Astrocyte of the cerebellum (primary cell): Measurements from ENCODE around the gene CAPN5.
"Not testable (repeated sequence)": the region's sequence is repeated elsewhere in the genome, so short reads cannot be mapped to it uniquely, and the experiment has no call there.

ENCODE experiments used
- DNase-seq: peaks from one replicate; pipeline ENCODE4 v3.0.0-alpha.2; 2011; ENCODE audit warnings: low read depth
- H3K4me3 ChIP-seq: 2 replicates; pipeline ENCODE4 v1.5.1; 2011; ENCODE audit warnings: mild to moderate bottlenecking, low read depth, low read length, moderate library complexity
- CTCF ChIP-seq: IDR thresholded peaks from 2 replicates; pipeline ENCODE4 v1.5.1; 2012; ENCODE audit warnings: low read length, low read depth, moderate library complexity, mild to moderate bottlenecking; ENCODE audit errors: missing control alignments
- in situ Hi-C: cut with HindIII; loops from 2 replicates; pipeline ENCODE4 v1.10.0; 2017; ENCODE audit warnings: low sequenced_read_pairs

CAPN5 gene

GRCh38 chr11:77040889-77041288 is 25.9 kb upstream of the CAPN5 start:
- no peak for DNase-seq
- in situ Hi-C loops, result no loop called here
- no peak for TF ChIP-seq CTCF
- H3K4me3 ChIP-seq, result no peak overlapping the region

GRCh38 chr11:77042111-77042726 is 24.6 kb upstream of the CAPN5 start:
- no peak for TF ChIP-seq CTCF
- H3K4me3 ChIP-seq, result no peak overlapping the region
- in situ Hi-C loops, result no loop called here
- no peak for DNase-seq

- no peak for DNase-seq
- in situ Hi-C loops, result no loop called here
- TF ChIP-seq CTCF, result no peak
- H3K4me3 ChIP-seq, result no peak overlapping the region
These were observed 22.4 kb upstream of the CAPN5 start for GRCh38 chr11:77044356-77044755.

GRCh38 chr11:77044886-77045285 is 21.9 kb upstream of the CAPN5 start:
- H3K4me3 ChIP-seq, result no peak overlapping the region
- DNase-seq, result no peak
- in situ Hi-C loops, result no loop called here
- TF ChIP-seq CTCF, result no peak

- in situ Hi-C loops, result no loop called here
- H3K4me3 ChIP-seq, result no peak overlapping the region
- TF ChIP-seq CTCF, result peak; percentile 84
- DNase-seq, result no peak
These were observed 20.7 kb upstream of the CAPN5 start for GRCh38 chr11:77046060-77046501.

GRCh38 chr11:77047007-77047927 is 19.5 kb upstream of the CAPN5 start:
- peak; percentile 92 for DNase-seq
- H3K4me3 ChIP-seq, result peak overlapping the region; percentile 40
- in situ Hi-C loops, result no loop called here
- TF ChIP-seq CTCF, result peak; percentile 66

GRCh38 chr11:77047928-77048446 is 18.8 kb upstream of the CAPN5 start:
- DNase-seq, H3K4me3 ChIP-seq, in situ Hi-C loops: not testable (repeated sequence)
